ENCODE measurements around the gene NMNAT3.

Gene NMNAT3

GRCh38 chr3:139523166-139523565, 154.6 kb downstream of the NMNAT3 start:
- TF ChIP-seq ZNF70 (CRISPR knock-in tag; IDR thresholded peaks at IDR 0.05) (no peak), OSR1 (CRISPR knock-in tag; IDR thresholded peaks at IDR 0.05) (no peak), CREB5 (CRISPR knock-in tag; IDR thresholded peaks at IDR 0.05; ENCODE audit: low read depth) (no peak), ZFP3 (CRISPR knock-in tag; IDR thresholded peaks at IDR 0.05) (no peak), ZNF565 (CRISPR knock-in tag; conservative IDR thresholded peaks at IDR 0.05; ENCODE audit: low read depth) (no peak), ZFP30 (CRISPR knock-in tag; IDR thresholded peaks at IDR 0.05) (no peak), ESRRG (CRISPR knock-in tag; IDR thresholded peaks at IDR 0.05) (no peak), GLIS3 (CRISPR knock-in tag; IDR thresholded peaks at IDR 0.05) (no peak), PPARA (CRISPR knock-in tag; IDR thresholded peaks at IDR 0.05; ENCODE audit: borderline replicate concordance) (no peak), CSRNP3 (CRISPR knock-in tag; IDR thresholded peaks at IDR 0.05) (no peak), ARNTL (CRISPR knock-in tag; IDR thresholded peaks at IDR 0.05; ENCODE audit: borderline replicate concordance, low read depth) (no peak), SNAI2 (CRISPR knock-in tag; IDR thresholded peaks at IDR 0.05) (no peak), TSHZ2 (CRISPR knock-in tag; IDR thresholded peaks at IDR 0.05) (no peak), ZNF8 (CRISPR knock-in tag; IDR thresholded peaks at IDR 0.05) (no peak), BACH2 (CRISPR knock-in tag; IDR thresholded peaks at IDR 0.05; ENCODE audit: borderline replicate concordance) (no peak), PATZ1 (CRISPR knock-in tag; IDR thresholded peaks at IDR 0.05; ENCODE audit: borderline replicate concordance) (no peak), RARB (CRISPR knock-in tag; IDR thresholded peaks at IDR 0.05) (no peak)
- ATAC-seq = no peak

- no peak for TF ChIP-seq PATZ1 (CRISPR knock-in tag; IDR thresholded peaks at IDR 0.05; ENCODE audit: borderline replicate concordance)
- TF ChIP-seq SNAI2 (CRISPR knock-in tag; IDR thresholded peaks at IDR 0.05) = no peak
- TF ChIP-seq CSDC2 (CRISPR knock-in tag; IDR thresholded peaks at IDR 0.05) = no peak
- no peak for TF ChIP-seq ZFP3 (CRISPR knock-in tag; IDR thresholded peaks at IDR 0.05)
- no peak for TF ChIP-seq BACH2 (CRISPR knock-in tag; IDR thresholded peaks at IDR 0.05; ENCODE audit: borderline replicate concordance)
- no peak for TF ChIP-seq ZNF8 (CRISPR knock-in tag; IDR thresholded peaks at IDR 0.05)
- no peak for TF ChIP-seq RARB (CRISPR knock-in tag; IDR thresholded peaks at IDR 0.05)
- no peak for ATAC-seq
Observed at GRCh38 chr3:139522421-139522820, 155.4 kb downstream of the NMNAT3 start.

GRCh38 chr3:139521816-139522215, 156.0 kb downstream of the NMNAT3 start:
- TF ChIP-seq ARNTL (CRISPR knock-in tag; IDR thresholded peaks at IDR 0.05; ENCODE audit: borderline replicate concordance, low read depth) = no peak
- no peak for TF ChIP-seq OSR1 (CRISPR knock-in tag; IDR thresholded peaks at IDR 0.05)
- TF ChIP-seq ISL1 (CRISPR knock-in tag; IDR thresholded peaks at IDR 0.05) = no peak
- no peak for TF ChIP-seq ZNF565 (CRISPR knock-in tag; conservative IDR thresholded peaks at IDR 0.05; ENCODE audit: low read depth)
- TF ChIP-seq RARB (CRISPR knock-in tag; IDR thresholded peaks at IDR 0.05) = no peak
- no peak for TF ChIP-seq PATZ1 (CRISPR knock-in tag; IDR thresholded peaks at IDR 0.05; ENCODE audit: borderline replicate concordance)
- TF ChIP-seq ZFP3 (CRISPR knock-in tag; IDR thresholded peaks at IDR 0.05) = no peak
- TF ChIP-seq TCF4 (CRISPR knock-in tag; IDR thresholded peaks at IDR 0.05; ENCODE audit: borderline replicate concordance) = no peak
- no peak for TF ChIP-seq CSDC2 (CRISPR knock-in tag; IDR thresholded peaks at IDR 0.05)
- TF ChIP-seq BACH2 (CRISPR knock-in tag; IDR thresholded peaks at IDR 0.05; ENCODE audit: borderline replicate concordance) = no peak
- no peak for TF ChIP-seq CREB5 (CRISPR knock-in tag; IDR thresholded peaks at IDR 0.05; ENCODE audit: low read depth)
- no peak for TF ChIP-seq GLIS3 (CRISPR knock-in tag; IDR thresholded peaks at IDR 0.05)
- no peak for TF ChIP-seq TOX (CRISPR knock-in tag; IDR thresholded peaks at IDR 0.05; ENCODE audit: borderline replicate concordance)
- no peak for ATAC-seq

All from SK-N-SH treated with all-trans-retinoic acid at 6 μM for 48 hours (cell line).